Measurements from ENCODE around the gene SDF2L1.

- TF ChIP-seq POLR2A (IDR thresholded peaks at IDR 0.05; ENCODE audit: low read depth, low read length) = no peak
- TF ChIP-seq POLR2AphosphoS5 (IDR thresholded peaks at IDR 0.05; ENCODE audit: low read depth, low read length) = no peak
- no peak for TF ChIP-seq TAF1 (IDR thresholded peaks at IDR 0.05; ENCODE audit: low read depth, low read length)
- TF ChIP-seq PAX5 (IDR thresholded peaks at IDR 0.05; ENCODE audit: insufficient read depth, low read length, severe bottlenecking) = no peak
Measured at GRCh38 chr22:21665047-21665851, 23.1 kb downstream of the SDF2L1 start.

All from GM12891 (cell line).